Left ventricle myocardium inferior (tissue), 1 donor: ENCODE results near the gene MAS1. TPM values are rescaled to one million over a fixed set of nuclear protein-coding genes. Genes with fewer than 3 reads are reported as not detected.

Experiments
- DNase-seq: peaks from one replicate; pipeline ENCODE4 v3.0.0-alpha.2; 2020
- H3K27ac ChIP-seq: fragments of 200-600 bp; replicated peaks from 2 replicates; pipeline ENCODE4 v1.8.0; 2021
- H3K27me3 ChIP-seq: fragments of 200-600 bp; 2 replicates; pipeline ENCODE4 v1.8.0; 2021; ENCODE audit warnings: low read depth
- H3K36me3 ChIP-seq: fragments of 200-600 bp; 2 replicates; pipeline ENCODE4 v1.8.0; 2021
- H3K4me1 ChIP-seq: fragments of 200-600 bp; 2 replicates; pipeline ENCODE4 v1.8.0; 2021
- H3K4me3 ChIP-seq: fragments of 200-600 bp; 2 replicates; pipeline ENCODE4 v1.8.0; 2021; ENCODE audit warnings: mild to moderate bottlenecking, moderate library complexity
- H3K9me3 ChIP-seq: fragments of 200-600 bp; replicated peaks from 2 replicates; pipeline ENCODE4 v1.8.0; 2021
- CTCF ChIP-seq: fragments of 200-600 bp; IDR thresholded peaks from 2 replicates; pipeline ENCODE4 v1.8.0; 2021; ENCODE audit warnings: antibody characterized with exemption, mild to moderate bottlenecking, borderline replicate concordance
- intact Hi-C: fragments of 100-400 bp; cut with micrococcal nuclease; formaldehyde crosslinking; loops from one replicate; pipeline ENCODE4 v1.11.0; 2022
- total RNA-seq: library from RNA; stranded (reverse); fragmentation: NEBNext Ultra II Directional; extraction: Animal tissue kit (Norgen Biotek cat#: 25700); gene quantifications from one replicate; pipeline ENCODE4 v1.2.1, GENCODE V29; 2021
- donor health status: DM: no; HTN: yes; CAD: no; lungs with severe emphysema.

MAS1 gene
- total RNA-seq, 1 donor from 2014 or later = not detected

GRCh38 chr6:159939591-159940016, 48.8 kb downstream of the MAS1 start:
- intact Hi-C loops = no loop called here
- Histone ChIP-seq H3K4me1 (peaks cover 25% of the 10 kb centered on the region), H3K27me3 (no peaks in the 10 kb centered on the region), H3K36me3 (no peaks in the 10 kb centered on the region), H3K4me3 (no peak overlapping the region), H3K9me3 (peaks cover 19% of the 10 kb centered on the region), H3K27ac (peak overlapping the region; percentile 62)
- DNase-seq = peak; percentile 52
- no peak for TF ChIP-seq CTCF

Other genes with a start within 250 kb of the MAS1 start
- gene SOD2, start 197.7 kb upstream of the MAS1 start, total RNA-seq = 1,000 TPM
- gene WTAP, start 163.5 kb upstream of the MAS1 start, total RNA-seq = 47.5 TPM
- gene ACAT2, start 128.9 kb upstream of the MAS1 start, total RNA-seq = 5.2 TPM
- gene TCP1, start 101.4 kb upstream of the MAS1 start, total RNA-seq = 136 TPM
- gene MRPL18, start 100.5 kb upstream of the MAS1 start, total RNA-seq = 60.2 TPM
- gene PNLDC1, start 90.7 kb upstream of the MAS1 start, total RNA-seq = 0.33 TPM
- 66.8 TPM for gene IGF2R, start 78.1 kb downstream of the MAS1 start, total RNA-seq
- gene SLC22A1, start 230.8 kb downstream of the MAS1 start, total RNA-seq = 0.27 TPM